Esophagus squamous epithelium (tissue), 5 donors: Measurements from ENCODE around the gene SYTL3. TPM values are rescaled to one million over a fixed set of nuclear protein-coding genes. Genes with fewer than 3 reads are reported as not detected.
"Not testable (repeated sequence)": the region's sequence is repeated elsewhere in the genome, so short reads cannot be mapped to it uniquely, and the experiment has no call there.

ENCODE experiments used
- DNase-seq: peaks from one replicate; lab custom pipeline; 2025; lab: John Stamatoyannopoulos, UW
- H3K27ac ChIP-seq, 4 donors: fragments of 200-600 bp; sonication (generic); one replicate each; pipeline ENCODE4 v1.5.1; 2016 to 2019; ENCODE audit warnings: mild to moderate bottlenecking in 1 of 4
- H3K27me3 ChIP-seq, 4 donors: fragments of 200-600 bp; sonication (generic); 1 replicate in 3 of 4; 2 replicates in 1 of 4; pipeline versions ENCODE4 v1.5.1 to v1.6.0; 2017 to 2021; ENCODE audit warnings: antibody characterized with exemption in 1 of 4
- H3K36me3 ChIP-seq, 3 donors: fragments of 200-600 bp; sonication (generic); one replicate each; pipeline ENCODE4 v1.5.1; 2016 to 2019
- H3K4me1 ChIP-seq, 3 donors: fragments of 200-600 bp; sonication (generic); one replicate each; pipeline ENCODE4 v1.5.1; 2017 to 2019
- H3K4me3 ChIP-seq, 4 donors: fragments of 200-600 bp; sonication (generic); 1 replicate in 3 of 4; 2 replicates in 1 of 4; pipeline ENCODE4 v1.5.1; 2016 to 2019; ENCODE audit warnings: mild to moderate bottlenecking in 2 of 4, moderate library complexity in 1 of 4
- H3K9me3 ChIP-seq, 3 donors: fragments of 200-600 bp; sonication (generic); one replicate each; pipeline ENCODE4 v1.5.1; 2016 to 2019
- CTCF ChIP-seq, 6 experiments: fragments of 450-650 bp in 4 of 6; fragments of 200-600 bp in 2 of 6; sonication (generic) in 2 of 6; IDR thresholded peaks; one replicate each; pipeline ENCODE4 v1.5.1; 2016 to 2019; ENCODE audit warnings: antibody characterized with exemption in 6 of 6, mild to moderate bottlenecking in 4 of 6, moderate library complexity in 4 of 6
- POLR2A ChIP-seq, 4 donors: fragments of 450-650 bp; IDR thresholded peaks; one replicate each; pipeline ENCODE4 v1.6.1; 2017; ENCODE audit warnings: antibody characterized with exemption in 4 of 4, mild to moderate bottlenecking in 4 of 4, moderate library complexity in 3 of 4
- WGBS, 2 donors: methylation state at CpG; one replicate each; pipeline ENCODE4 v1.1.5; 2018; 5-methylcytosine and 5-hydroxymethylcytosine counted together
- intact Hi-C: fragments of 100-400 bp; cut with DNase I; formaldehyde crosslinking; loops from one replicate; pipeline ENCODE4 v1.15.0; 2022
- total RNA-seq, 4 donors: library from RNA; depleted of rRNA; stranded (reverse); fragments of >200 nt; gene quantifications; one replicate each; pipeline ENCODE4 v1.1.0, GENCODE V29; 2016
- donor health status: DM: yes; HTN: yes; CAD: no.

SYTL3 gene
- total RNA-seq, 4 donors from 2014 or later: 1.6 to 8.0 (median 3.0) TPM

- WGBS, 2 donors: 93 to 98% methylated on average over 6 of the region's 6 CpGs
Measured at GRCh38 chr6:158672726-158673125, 22.9 kb downstream of the SYTL3 start.

GRCh38 chr6:158674342-158675131 lies 24.7 kb downstream of the SYTL3 start:
- Histone ChIP-seq H3K9me3 (no peaks in the 10 kb centered on the region), H3K27ac (no peak overlapping the region), H3K4me3 (no peak overlapping the region), H3K4me1 (peaks cover 5 to 19% (median 9%) of the 10 kb centered on the region in 3 donors), H3K27me3 (no peaks in the 10 kb centered on the region), H3K36me3 (no peaks in the 10 kb centered on the region)
- TF ChIP-seq POLR2A (IDR thresholded peaks at IDR 0.05): no peak
- no peak for TF ChIP-seq CTCF (IDR thresholded peaks at IDR 0.05)
- WGBS, 2 donors: 81 to 87% methylated on average over 6 to 14 of the region's 14 CpGs
- intact Hi-C loops: no loop called here
- no peak for DNase-seq

More at GRCh38 chr6:158672726-158673125, 22.9 kb downstream of the SYTL3 start:
- no peak for TF ChIP-seq POLR2A (IDR thresholded peaks at IDR 0.05)
- no peak for TF ChIP-seq CTCF (IDR thresholded peaks at IDR 0.05)
- Histone ChIP-seq H3K9me3 (no peaks in the 10 kb centered on the region), H3K27ac (no peak overlapping the region), H3K36me3 (no peaks in the 10 kb centered on the region), H3K27me3 (no peaks in the 10 kb centered on the region), H3K4me1 (peaks cover 9 to 37% (median 15%) of the 10 kb centered on the region in 3 donors), H3K4me3 (no peak overlapping the region)
- intact Hi-C loops: no loop called here
- no peak for DNase-seq

- H3K36me3 ChIP-seq, H3K27ac ChIP-seq, H3K4me1 ChIP-seq, H3K4me3 ChIP-seq, DNase-seq, H3K27me3 ChIP-seq, intact Hi-C loops, H3K9me3 ChIP-seq: not testable (repeated sequence)
- 97% methylated on average over 3 of the region's 3 CpGs for WGBS, 2 donors
Measured at GRCh38 chr6:158677094-158677493, 27.2 kb downstream of the SYTL3 start.

- no peaks in the 10 kb centered on the region for H3K36me3 ChIP-seq
- H3K27me3 ChIP-seq: no peaks in the 10 kb centered on the region
- intact Hi-C loops: no loop called here
- no peak for TF ChIP-seq CTCF (IDR thresholded peaks at IDR 0.05)
- TF ChIP-seq POLR2A (IDR thresholded peaks at IDR 0.05): no peak
- no peak overlapping the region for H3K4me3 ChIP-seq
- no peaks in the 10 kb centered on the region for H3K4me1 ChIP-seq
- DNase-seq: no peak
- H3K9me3 ChIP-seq: no peaks in the 10 kb centered on the region
- H3K27ac ChIP-seq: no peak overlapping the region
- 81 to 82% methylated on average over 8 to 11 of the region's 11 CpGs for WGBS, 2 donors
Measured at GRCh38 chr6:158677906-158678578, 28.2 kb downstream of the SYTL3 start.

- H3K27me3 ChIP-seq: no peaks in the 10 kb centered on the region
- H3K9me3 ChIP-seq: no peaks in the 10 kb centered on the region
- TF ChIP-seq POLR2A (IDR thresholded peaks at IDR 0.05) (no peak), CTCF (IDR thresholded peaks at IDR 0.05) (no peak)
- 92 to 100% methylated on average over 2 of the region's 2 CpGs for WGBS, 2 donors
- H3K27ac ChIP-seq: no peak overlapping the region
- intact Hi-C loops: no loop called here
- DNase-seq: no peak
- H3K4me1 ChIP-seq: peaks cover 0 to 8% (median 0%) of the 10 kb centered on the region in 3 donors
- H3K4me3 ChIP-seq: no peak overlapping the region
- no peaks in the 10 kb centered on the region for H3K36me3 ChIP-seq
Measured at GRCh38 chr6:158680015-158680414, 30.2 kb downstream of the SYTL3 start.
